IPS DF 6.9 (cell line): Measurements from ENCODE around the gene PRR19.

Experiments
- DNase-seq: peaks from one replicate; pipeline ENCODE4 v3.0.0-alpha.2; 2013; ENCODE audit warnings: low read depth, low spot score
- H3K27ac ChIP-seq: one replicate; pipeline ENCODE4 v1.5.1; 2013; ENCODE audit warnings: low read length, control low read depth
- H3K27me3 ChIP-seq: 2 replicates; pipeline ENCODE4 v1.6.1; 2013; ENCODE audit warnings: mild to moderate bottlenecking, low read length; ENCODE audit not compliant: control insufficient read depth, insufficient read depth
- H3K36me3 ChIP-seq: 2 replicates; pipeline ENCODE4 v1.6.1; 2013; ENCODE audit warnings: low read length; ENCODE audit not compliant: control insufficient read depth, insufficient read depth
- H3K4me1 ChIP-seq: 2 replicates; pipeline ENCODE4 v1.6.1; 2013; ENCODE audit warnings: low read length; ENCODE audit not compliant: control insufficient read depth, insufficient read depth
- H3K4me3 ChIP-seq: 2 replicates; pipeline ENCODE4 v1.5.1; 2013; ENCODE audit warnings: mild to moderate bottlenecking, low read length
- H3K9me3 ChIP-seq: 2 replicates; pipeline ENCODE4 v1.6.1; 2013; ENCODE audit warnings: low read length, inconsistent platforms; ENCODE audit not compliant: control insufficient read depth, insufficient read depth
- WGBS: extraction: QIAGEN DNeasy Blood & Tissue Kit; methylation state at CpG from one replicate; pipeline ENCODE4 v1.1.7; 2013; ENCODE audit warnings: mixed read lengths, missing lambda C conversion rate; ENCODE audit not compliant: insufficient read length, insufficient coverage; 5-methylcytosine and 5-hydroxymethylcytosine counted together

PRR19 gene

DNA sequence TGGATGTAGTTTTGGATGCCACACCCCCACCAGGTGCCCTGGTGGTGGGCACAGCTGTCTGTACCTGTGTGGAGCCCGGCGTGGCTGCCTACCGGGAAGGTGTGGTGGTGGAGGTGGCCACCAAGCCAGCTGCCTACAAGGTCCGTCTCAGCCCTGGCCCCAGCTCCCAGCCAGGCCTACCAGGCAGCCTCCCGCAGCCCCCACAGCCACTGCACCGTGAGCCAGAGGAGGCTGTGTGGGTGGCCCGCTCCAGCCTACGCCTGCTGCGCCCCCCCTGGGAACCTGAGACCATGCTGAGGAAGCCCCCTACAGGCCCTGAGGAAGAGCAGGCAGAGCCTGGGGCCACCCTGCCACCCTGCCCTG lies 29.4 kb upstream of the PRR19 start:
- no peak for DNase-seq
- no CpG with 5 or more reads among the region's 9 CpGs for WGBS
- Histone ChIP-seq H3K4me1 (no peaks in the 10 kb centered on the region), H3K27ac (no peak overlapping the region), H3K27me3 (no peaks in the 10 kb centered on the region), H3K4me3 (no peak overlapping the region), H3K36me3 (peaks cover 12% of the 10 kb centered on the region; the same call in 1 of the 2 replicates), H3K9me3 (no peaks in the 10 kb centered on the region)

DNA sequence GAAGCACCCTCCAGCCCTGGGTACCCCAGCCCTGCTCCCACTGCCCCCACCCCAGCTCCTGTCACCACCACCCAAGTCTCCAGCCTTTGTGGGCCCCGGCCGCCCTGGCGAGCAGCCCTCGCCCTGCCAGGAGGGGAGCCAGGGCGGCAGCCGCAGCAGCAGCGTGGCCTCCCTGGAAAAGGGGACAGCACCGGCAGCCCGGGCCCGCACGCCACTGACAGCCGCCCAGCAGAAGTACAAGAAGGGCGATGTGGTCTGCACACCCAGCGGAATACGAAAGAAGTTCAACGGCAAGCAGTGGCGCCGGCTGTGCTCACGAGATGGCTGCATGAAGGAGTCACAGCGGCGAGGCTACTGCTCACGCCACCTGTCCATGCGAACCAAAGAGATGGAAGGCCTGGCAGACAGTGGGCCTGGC lies 28.9 kb upstream of the PRR19 start:
- H3K4me3 ChIP-seq = no peak overlapping the region
- H3K36me3 ChIP-seq = peaks cover 12% of the 10 kb centered on the region; the same call in 1 of the 2 replicates
- no CpG with 5 or more reads among the region's 23 CpGs for WGBS
- H3K27me3 ChIP-seq = no peaks in the 10 kb centered on the region
- H3K4me1 ChIP-seq = no peaks in the 10 kb centered on the region
- no peaks in the 10 kb centered on the region for H3K9me3 ChIP-seq
- no peak for DNase-seq
- no peak overlapping the region for H3K27ac ChIP-seq

DNA sequence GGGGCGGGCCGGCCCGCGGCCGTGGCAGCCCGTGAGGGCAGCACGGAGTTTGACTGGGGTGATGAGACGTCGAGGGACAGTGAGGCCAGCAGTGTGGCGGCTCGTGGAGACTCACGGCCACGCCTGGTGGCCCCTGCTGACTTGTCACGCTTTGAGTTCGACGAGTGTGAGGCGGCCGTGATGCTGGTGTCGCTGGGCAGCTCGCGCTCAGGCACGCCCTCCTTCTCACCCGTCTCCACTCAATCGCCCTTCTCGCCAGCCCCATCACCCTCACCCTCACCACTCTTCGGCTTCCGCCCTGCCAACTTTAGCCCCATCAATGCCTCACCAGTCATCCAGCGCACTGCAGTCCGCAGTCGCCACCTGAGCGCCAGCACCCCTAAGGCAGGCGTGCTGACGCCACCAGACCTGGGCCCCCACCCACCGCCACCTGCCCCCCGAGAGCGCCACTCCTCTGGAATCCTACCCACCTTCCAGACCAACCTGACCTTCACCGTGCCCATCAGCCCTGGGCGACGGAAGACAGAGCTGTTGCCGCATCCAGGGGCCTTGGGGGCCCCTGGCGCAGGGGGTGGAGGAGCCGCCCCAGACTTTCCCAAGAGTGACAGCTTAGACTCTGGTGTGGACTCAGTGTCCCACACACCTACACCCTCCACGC lies 28.4 kb upstream of the PRR19 start:
- Histone ChIP-seq H3K27ac (no peak overlapping the region), H3K9me3 (no peaks in the 10 kb centered on the region), H3K27me3 (no peaks in the 10 kb centered on the region), H3K4me3 (no peak overlapping the region), H3K4me1 (no peaks in the 10 kb centered on the region), H3K36me3 (peaks cover 12% of the 10 kb centered on the region; the same call in 1 of the 2 replicates)
- no peak for DNase-seq
- WGBS = no CpG with 5 or more reads among the region's 43 CpGs

- WGBS = no CpG with 5 or more reads among the region's 22 CpGs
- no peak overlapping the region for H3K4me3 ChIP-seq
- no peak for DNase-seq
- H3K27me3 ChIP-seq = no peaks in the 10 kb centered on the region
- no peaks in the 10 kb centered on the region for H3K4me1 ChIP-seq
- peaks cover 12% of the 10 kb centered on the region; the same call in 1 of the 2 replicates for H3K36me3 ChIP-seq
- H3K9me3 ChIP-seq = no peaks in the 10 kb centered on the region
- no peak overlapping the region for H3K27ac ChIP-seq
Measured at GRCh38 chr19:42274065-42274682, 27.8 kb upstream of the PRR19 start.

GRCh38 chr19:42275103-42275502 lies 26.8 kb upstream of the PRR19 start:
- Histone ChIP-seq H3K9me3 (no peaks in the 10 kb centered on the region), H3K4me1 (no peaks in the 10 kb centered on the region), H3K36me3 (peaks cover 12% of the 10 kb centered on the region; the same call in 1 of the 2 replicates), H3K27me3 (no peaks in the 10 kb centered on the region), H3K4me3 (no peak overlapping the region), H3K27ac (no peak overlapping the region)
- no peak for DNase-seq
- WGBS = no CpG with 5 or more reads among the region's 7 CpGs

DNA sequence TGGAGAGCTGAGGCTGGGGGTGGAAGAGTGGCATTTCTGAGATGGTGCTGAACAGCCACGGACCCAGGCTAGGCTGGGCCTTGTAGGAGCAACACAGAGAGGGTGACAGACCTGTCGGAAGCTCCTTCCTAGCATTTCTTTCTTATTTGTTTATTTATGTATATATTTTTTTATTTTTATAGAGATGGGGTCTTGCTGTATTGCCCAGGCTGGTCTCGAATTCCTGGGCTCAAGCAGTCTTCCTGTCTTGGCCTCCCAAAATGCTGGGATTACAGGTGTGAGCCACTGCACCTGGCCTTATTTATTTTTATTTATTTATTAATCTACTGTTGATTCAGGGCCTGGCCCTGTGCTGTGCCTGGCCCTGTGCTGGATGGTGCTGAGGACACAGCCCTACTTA lies 26.4 kb upstream of the PRR19 start:
- H3K4me3 ChIP-seq = no peak overlapping the region
- no peak overlapping the region for H3K27ac ChIP-seq
- no peaks in the 10 kb centered on the region for H3K9me3 ChIP-seq
- no peak for DNase-seq
- peaks cover 12% of the 10 kb centered on the region; the same call in 1 of the 2 replicates for H3K36me3 ChIP-seq
- H3K27me3 ChIP-seq = no peaks in the 10 kb centered on the region
- H3K4me1 ChIP-seq = no peaks in the 10 kb centered on the region
- no CpG with 5 or more reads among the region's 3 CpGs for WGBS

DNA sequence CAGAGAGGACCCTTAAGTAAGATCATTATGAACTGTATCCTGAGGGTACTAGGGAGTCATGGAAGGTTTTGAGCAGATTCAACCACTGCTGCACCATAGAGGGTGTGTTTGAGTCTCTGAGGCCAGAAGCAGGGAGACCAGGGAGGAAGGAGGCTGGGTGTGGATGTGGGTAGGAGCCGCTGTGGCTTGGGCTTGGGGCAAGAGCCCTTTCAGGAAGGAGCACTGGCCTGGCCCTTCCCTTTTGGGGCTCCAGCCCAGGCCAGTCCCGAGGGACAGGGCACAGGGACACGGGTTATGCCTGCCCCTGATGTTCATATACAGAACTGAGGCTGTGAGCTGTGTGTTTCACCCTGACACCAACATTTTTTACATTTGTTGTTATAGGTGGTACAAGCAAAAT lies 25.6 kb upstream of the PRR19 start:
- Histone ChIP-seq H3K36me3 (peaks cover 12% of the 10 kb centered on the region; the same call in 1 of the 2 replicates), H3K27ac (no peak overlapping the region), H3K4me3 (no peak overlapping the region), H3K27me3 (no peaks in the 10 kb centered on the region), H3K9me3 (no peaks in the 10 kb centered on the region), H3K4me1 (peaks cover 2% of the 10 kb centered on the region; the same call in 1 of the 2 replicates)
- no CpG with 5 or more reads among the region's 3 CpGs for WGBS
- no peak for DNase-seq

GRCh38 chr19:42276821-42277220 lies 25.1 kb upstream of the PRR19 start:
- Histone ChIP-seq H3K27ac (no peak overlapping the region), H3K4me3 (no peak overlapping the region), H3K4me1 (peaks cover 2% of the 10 kb centered on the region; the same call in 1 of the 2 replicates), H3K36me3 (peaks cover 12% of the 10 kb centered on the region; the same call in 1 of the 2 replicates), H3K9me3 (no peaks in the 10 kb centered on the region), H3K27me3 (no peaks in the 10 kb centered on the region)
- WGBS = no CpG with 5 or more reads among the region's 4 CpGs
- DNase-seq = no peak

GRCh38 chr19:42277821-42278451 lies 24.0 kb upstream of the PRR19 start:
- no peak for DNase-seq
- no peaks in the 10 kb centered on the region for H3K27me3 ChIP-seq
- H3K9me3 ChIP-seq = no peaks in the 10 kb centered on the region
- H3K4me3 ChIP-seq = no peak overlapping the region
- peaks cover 8% of the 10 kb centered on the region for H3K4me1 ChIP-seq
- H3K36me3 ChIP-seq = peaks cover 11% of the 10 kb centered on the region; the same call in 1 of the 2 replicates
- WGBS = no CpG with 5 or more reads among the region's 10 CpGs
- H3K27ac ChIP-seq = no peak overlapping the region

- Histone ChIP-seq H3K36me3 (peaks cover 5% of the 10 kb centered on the region; the same call in 1 of the 2 replicates), H3K27ac (no peak overlapping the region), H3K4me1 (peaks cover 14% of the 10 kb centered on the region), H3K9me3 (no peaks in the 10 kb centered on the region), H3K4me3 (no peak overlapping the region), H3K27me3 (no peaks in the 10 kb centered on the region)
- DNase-seq = no peak
- no CpG with 5 or more reads among the region's 5 CpGs for WGBS
Measured at GRCh38 chr19:42278452-42279154, 23.3 kb upstream of the PRR19 start.
